Kidney tubule cell (primary cell): ENCODE data around the gene CCBE1.
"Not testable (repeated sequence)": the region's sequence is repeated elsewhere in the genome, so short reads cannot be mapped to it uniquely, and the experiment has no call there.

ENCODE experiments used
- DNase-seq: peaks from one replicate; pipeline ENCODE4 v3.0.0-alpha.2; 2018; ENCODE audit warnings: low spot score

Gene CCBE1

DNA sequence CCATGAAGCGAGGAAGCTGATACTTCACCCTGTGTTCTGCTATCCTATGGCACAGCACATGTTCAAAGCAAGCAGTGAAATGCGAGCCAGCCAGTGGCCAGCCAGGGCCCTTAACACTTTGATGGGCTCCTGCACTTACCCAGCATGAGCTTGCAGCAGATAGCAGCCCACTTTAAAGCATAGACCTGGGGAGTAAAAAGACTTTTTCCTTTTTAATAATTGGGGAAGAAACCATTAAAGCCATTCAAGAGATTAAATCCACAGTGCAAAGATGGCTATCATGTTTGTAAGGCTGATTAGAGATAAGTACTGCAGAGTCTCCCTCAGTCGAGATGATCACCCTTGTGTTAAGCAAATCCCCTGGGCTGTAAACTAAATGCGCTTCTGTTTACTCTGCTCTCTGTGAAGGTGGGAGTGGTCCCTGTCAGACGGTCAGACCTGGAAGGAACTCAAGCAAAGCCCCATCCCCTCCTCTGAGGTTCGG, 15.7 kb downstream of the CCBE1 start:
- DNase-seq, result no peak

DNA sequence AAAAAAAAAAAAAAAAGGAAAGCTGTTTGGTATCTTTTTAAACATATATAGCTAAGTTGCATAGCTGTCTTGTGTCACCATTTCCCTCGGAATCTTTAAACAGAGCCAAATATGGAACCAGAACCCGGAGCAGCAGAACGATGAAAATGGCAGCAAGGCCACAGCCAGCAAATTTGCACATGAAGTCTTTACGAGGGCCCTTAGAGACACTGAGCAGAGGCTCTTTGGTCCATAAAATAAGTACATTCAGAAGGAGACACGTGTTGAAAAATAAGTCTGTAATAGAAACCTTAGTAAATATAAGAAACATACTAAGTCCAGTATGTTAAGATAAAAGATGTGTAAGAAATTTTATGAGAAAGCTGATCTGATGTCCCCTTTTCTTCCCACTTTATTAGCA, 16.2 kb downstream of the CCBE1 start:
- no peak for DNase-seq

DNA sequence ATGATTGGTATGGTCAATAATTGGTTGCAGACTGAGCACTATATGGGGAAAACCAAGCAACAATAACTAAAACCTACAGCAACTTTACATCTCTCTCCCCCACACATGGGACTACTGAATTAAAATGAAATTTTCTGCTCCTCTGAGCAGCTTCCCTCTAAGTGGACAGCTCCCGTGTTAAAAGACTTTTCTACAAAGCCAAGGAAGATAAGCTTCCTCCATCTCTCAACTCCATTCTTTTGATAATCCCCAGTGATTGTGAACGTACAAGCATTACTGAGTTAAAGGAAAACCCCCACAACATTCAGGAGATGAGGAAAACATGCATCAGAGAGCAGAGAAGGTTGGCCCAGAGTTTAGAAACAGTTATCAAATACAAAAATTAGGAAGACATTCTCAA, 21.9 kb downstream of the CCBE1 start:
- no peak for DNase-seq

DNA sequence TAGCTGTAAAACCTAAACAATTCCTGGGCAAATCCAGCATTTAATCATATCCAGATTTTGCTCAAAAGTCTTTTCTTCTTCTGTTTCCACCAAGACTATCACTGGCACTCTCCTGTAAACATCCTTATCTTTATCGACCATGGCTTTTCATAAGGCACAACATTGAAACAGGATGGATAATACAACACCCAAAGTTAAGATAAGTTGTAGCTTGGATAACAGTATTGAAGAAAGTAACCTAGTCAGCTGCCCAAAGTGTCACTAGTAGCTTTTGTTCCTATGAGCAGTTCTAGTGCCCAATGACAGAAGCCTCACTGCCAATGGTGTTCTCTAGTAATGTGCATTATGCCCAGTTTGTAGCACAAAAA, 22.3 kb downstream of the CCBE1 start:
- DNase-seq, result no peak

DNA sequence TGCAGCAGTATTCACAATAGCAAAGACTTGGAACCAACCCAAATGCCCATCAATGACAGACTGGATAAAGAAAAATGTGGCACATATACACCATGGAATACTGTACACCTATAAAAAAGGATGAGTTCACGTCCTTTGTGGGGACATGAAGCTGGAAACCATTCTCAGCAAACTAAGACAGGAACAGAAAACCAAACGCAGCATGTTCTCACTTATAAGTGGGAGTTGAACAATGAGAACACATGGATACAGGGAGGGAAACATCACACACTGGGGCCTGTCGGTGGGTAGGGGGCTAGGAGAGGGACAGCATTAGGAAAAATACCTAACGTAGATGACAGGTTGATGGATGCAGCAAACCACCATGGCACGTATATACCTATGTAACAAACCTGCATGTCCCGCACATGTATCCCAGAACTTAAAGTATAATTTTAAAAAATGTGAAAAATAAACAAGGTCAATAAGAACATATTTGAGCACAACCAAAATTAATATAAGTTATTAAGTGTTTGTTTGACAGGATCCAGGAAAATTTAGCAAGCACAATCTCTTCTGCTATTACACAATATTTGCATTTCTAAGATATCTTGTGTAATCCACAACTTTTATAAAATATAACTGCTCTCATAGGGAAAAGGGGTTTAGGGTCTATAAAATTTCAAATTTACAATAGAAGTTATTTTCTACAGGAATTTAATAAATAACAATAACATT, 22.9 kb downstream of the CCBE1 start:
- no peak for DNase-seq

DNA sequence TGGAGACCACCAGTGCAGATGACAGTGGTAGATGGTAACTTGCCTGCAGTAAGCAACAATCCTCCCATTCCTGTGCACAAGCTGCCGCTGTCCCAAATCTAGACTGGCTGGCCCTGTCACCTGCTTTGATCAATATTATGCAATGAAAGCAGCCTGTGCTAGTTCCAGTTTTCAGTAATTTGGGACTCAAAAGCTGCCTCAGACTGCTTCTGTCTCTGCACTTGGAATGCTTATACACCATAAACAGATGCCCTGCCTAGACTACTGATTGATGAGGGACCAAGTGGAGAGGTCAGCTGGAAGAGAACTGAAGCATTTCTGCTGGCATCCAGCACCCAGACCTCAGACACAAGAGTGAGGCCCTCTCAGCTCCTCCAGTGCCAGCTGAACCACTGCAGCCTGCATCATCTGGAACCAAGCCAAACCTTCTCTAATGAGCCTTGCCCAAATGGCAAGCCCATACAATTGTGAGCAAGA, 24.9 kb downstream of the CCBE1 start:
- DNase-seq, result peak; percentile 16

DNA sequence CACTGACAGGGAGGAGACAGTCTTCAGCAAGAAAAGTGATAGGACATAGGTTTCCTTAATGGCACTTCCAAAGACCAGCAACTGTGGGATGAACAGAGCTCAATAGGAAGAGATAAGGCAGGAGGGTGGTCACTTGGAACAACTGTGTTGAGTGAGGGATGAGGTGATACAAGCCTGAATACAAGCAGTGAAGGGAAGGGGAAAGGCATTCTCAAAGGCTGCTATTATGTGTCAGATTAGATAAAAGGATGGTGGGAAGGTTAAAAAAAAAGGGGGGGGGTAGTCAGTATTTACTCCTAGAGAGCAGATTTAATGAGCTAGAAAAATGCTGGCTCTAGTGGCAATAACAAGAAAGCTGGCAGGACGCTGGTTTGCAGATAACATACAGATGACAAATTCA, 25.7 kb downstream of the CCBE1 start:
- no peak for DNase-seq

DNA sequence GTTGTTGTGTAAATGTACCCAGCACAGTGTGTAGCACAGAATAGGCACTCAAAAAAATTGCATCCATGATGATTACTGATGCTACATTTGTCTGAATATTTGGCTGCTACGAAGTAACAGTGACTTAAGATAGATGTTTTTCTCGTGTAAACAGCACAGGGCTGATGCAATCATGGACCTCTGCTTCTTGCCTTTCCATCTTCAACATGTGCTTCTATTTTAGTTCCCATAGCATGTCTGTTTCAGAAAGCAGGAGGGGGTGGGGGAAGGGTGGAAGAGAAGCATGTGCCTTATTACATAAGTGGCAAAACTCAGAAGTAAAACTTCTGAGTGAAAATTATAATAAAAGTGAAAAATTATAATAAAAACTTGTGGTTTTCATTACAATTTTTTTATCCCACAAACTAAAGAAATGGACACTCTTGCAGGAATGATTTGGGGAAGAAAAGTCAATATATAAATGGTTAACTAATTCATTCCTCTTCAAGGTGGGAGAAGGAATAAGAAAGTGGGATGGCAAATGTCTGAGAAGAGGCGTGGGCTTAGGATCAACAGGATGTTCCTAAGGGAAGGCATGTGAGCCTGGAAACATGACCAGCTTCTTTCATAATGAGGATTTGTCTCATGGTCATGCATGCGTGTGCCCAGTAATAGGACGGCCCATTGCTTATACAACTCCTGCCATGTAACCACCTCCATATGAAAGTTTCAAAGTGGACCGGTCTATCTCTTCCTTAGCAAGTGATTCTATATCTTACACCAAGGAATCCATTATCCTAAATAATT, 27.2 kb downstream of the CCBE1 start:
- no peak for DNase-seq

DNA sequence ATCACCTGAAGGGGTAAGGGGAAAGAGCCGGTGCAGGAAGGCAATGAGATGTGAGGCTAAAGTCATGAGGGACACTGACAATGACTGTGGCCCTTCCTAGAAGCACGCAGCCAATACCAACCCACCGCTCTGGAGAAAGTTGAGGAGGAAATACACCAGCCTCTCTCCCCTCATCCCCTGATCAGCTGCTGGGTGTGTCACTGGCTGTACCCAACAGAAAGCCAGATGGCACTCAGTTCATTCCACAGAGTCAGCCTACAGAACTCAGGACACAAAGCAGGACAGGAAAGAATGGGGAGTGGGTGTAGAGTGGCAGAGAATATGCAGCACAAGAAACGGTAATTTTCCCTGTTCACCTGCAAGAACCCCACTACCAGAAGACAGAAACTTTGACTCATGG, 29.7 kb downstream of the CCBE1 start:
- no peak for DNase-seq

DNA sequence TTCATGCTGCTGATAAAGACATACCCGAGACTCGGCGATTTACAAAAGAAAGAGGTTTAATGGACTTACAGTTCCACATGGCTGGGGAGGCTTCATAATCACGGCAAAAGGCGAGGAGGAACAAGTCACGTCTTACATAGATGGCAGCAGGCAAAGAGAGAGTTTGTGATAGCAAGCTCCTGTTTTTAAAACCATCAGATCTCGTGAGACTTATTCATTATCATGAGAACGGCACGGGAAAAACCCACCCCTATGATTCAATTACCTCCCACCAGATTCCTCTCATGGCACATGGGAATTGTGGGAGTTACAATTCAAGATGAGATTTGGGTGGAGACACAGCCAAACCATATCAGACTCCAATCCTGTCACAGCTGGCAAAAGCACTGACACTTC, 31.2 kb downstream of the CCBE1 start:
- DNase-seq, result not testable (repeated sequence)

DNA sequence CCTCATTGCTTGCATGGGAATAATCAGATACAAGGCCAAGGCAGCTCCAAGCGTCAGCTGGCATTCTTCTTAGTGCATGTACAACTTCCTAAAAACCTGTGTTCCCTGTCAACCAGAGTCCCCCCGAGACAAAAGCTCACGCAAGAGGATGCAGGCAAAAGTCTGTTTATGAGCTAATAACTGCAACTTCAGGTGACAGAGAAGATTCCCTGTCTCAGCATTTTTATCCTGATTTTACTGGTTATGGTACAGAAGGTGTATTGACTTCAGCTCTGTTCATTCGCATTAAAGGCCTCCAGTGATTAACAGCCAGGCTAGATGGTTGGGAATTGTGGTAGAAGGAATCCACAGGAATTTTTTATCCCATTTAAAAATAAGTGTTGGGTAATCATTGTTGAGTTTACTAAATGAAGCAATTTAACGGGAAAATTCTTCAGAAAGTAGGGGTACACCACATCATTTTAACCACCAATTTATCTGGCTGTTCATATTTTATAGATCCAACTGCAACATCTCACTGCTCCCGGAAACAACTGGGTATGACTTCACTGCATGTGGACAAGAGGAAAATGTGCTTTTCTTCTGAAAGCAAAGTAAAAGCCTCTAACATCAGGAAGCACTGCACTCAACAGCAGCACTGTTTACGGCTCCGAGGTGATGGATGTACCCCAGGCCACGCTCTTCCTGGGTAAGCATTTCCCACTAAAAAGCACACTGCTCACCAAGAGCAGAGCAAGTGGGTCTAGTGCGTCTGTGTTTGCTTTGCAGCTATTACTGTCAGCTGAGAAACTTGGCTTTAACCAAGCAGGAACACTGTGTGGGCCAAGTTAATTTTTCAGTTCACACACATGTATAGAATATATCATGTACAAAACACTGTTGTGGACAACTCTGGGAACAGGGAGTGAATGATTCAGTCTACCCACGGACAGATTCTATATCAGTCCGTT, 31.9 kb downstream of the CCBE1 start:
- DNase-seq, result no peak

DNA sequence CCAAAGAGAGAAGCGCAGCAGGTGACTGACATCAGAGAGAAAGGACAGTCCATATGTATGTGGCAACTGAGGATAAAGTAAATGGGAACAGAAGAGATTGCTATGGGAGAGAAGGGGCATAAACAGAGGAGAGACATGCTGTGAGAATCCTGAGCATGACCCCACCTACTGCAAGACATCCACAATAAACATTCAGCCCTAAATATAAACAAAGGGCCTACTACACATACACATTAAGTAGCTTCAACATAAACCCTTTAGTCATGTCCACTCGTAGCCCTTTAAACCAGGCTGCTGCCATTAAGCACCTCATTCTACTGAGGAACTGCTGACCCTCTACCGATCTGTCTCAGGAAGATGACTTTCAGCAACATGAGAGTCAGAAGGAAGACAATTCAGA, 32.9 kb downstream of the CCBE1 start:
- DNase-seq, result no peak

DNA sequence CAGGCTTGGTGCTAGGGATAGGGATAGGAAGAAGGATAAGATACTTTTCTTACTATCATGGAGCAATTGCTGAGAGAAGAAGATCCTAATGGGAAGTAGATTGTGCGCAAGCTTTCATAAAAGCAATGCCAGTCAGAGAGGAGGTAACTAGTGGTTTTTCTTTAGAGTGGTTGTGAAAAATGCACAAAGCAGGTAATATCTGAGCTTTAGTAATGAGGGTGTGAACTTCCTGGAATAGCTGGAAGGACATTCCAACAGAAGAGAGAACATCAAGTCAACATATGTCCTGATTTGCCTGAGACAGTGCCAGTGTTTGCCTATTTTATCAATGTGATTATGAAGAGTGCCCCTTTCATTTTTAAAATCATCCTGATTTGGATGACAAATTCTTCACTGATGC, 34.1 kb downstream of the CCBE1 start:
- no peak for DNase-seq

DNA sequence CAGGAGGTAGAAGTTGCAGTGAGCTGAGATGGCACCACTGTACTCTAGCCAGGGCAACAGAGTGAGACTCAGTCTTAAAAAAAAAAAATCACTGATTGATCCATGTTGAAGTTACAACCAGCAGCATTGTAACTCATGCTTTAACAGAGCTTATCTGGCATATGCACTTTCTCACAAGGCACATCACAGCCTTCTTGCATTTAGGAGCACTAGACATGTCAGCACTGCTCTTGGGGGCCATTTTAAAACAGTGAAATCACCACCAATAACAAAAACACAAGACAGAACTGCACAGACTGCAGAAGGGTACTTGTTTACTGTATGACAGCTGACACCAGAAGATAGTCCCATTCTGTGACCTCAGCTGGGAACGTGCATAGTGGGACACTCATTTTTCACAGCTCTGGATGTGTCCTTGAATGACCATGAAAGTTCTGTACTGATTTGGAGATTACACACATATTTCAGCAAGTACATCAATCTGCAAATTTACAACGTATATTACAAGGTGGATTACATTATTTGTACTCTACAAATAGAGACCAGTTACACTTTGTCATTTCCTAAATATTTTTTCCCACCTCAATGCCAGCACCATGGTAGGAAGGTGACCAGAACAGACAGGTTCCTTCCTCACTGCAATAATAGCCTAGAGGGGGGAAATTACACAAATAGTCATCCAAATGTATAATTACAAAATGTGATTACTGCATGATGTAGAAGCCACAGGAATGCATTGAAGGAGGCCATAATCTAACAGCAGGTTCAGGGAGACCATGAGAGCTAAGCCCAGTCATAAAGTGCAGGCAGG, 35.1 kb downstream of the CCBE1 start:
- DNase-seq, result peak; percentile 71

DNA sequence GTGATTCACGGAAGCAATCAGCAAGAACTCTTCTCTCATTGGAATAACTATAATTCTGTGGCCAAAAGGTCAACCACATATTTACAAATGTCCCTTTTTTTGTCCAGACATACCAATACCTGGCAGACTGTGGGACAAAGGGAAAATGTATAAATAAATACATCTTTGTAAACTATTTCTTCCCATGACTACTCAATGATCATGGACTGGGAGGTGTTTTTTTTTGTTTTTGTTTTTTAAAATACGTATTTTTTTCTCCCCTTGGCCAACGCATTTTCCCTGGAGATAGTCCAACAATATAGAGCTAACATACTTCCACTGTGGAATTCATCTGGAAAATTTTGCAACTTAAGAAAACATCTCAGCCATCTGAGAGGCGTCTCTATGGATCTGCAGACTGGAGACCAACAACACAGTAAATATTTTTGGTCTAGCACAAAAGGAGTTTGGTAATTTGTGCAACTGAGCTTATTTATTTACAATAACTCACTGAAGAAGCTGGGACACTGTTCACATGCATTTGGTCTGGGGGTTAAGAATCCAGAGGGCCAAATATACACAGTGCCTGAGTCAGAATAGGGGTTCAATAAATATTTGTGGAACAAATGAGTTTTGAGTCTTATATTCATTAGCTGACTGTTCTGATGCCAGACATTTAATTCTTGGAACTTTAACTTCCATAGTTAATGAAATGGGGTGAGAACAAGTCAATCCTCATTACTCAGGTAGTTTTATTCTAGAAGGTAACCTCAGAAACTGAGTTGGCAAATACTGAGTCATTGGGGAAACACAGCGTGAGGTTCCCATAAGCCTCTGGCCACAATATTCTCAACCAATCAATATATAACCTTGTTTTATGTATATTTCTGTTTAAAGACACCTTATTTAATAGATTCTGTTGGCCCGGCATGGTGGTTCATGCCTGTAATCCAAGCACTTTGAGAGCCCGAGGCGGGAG, 36.2 kb downstream of the CCBE1 start:
- peak; percentile 35 for DNase-seq

DNA sequence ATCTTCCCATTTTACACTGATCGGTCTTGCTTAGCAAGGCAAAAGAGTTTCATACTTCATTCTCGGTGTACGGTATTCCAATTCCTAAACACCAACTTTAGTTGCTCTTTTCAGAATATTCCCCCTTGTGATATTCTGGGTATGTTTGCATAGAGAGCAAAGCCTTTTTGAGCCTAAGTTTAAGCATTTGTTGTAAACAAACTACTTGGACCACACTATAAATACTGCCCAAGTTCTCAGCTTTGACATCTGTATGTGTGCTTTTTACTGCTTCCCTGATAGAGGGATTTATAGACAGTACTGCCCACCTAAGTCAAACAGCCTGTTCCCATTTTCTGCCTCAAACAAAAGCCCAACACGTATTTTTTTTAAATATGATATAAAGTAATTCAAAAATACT, 36.9 kb downstream of the CCBE1 start:
- DNase-seq, result no peak

DNA sequence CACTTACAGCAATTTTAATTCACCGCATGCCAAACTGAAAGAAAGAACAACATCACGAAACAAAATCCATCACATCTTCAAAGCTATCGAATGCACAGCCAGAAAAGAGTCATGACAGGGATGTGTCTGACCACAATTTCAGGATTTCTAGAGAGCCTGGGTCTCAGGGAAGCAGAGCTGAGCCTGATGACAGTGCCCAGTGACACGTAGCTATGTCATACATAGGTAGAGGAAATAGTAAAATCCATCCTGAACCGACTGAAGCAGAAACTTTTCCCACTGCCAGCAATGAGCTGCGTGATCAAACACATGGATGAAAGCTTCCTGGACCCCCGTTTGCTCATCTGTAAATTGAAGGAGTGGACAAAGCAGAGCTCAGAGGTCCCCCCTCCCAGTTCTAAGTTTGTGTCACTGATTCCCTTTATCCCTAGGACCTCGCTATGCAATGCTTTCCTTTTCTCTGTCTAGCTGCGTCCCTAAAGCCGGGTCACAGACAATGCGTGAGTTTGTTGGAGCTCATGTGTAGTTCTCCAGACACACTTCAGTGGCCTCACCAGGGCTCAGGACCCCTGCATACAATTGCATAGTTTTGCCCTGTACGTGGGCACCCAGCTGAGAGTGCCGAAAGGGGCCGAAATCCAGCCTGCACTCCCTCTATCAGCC, 37.6 kb downstream of the CCBE1 start:
- peak; percentile 56 for DNase-seq

DNA sequence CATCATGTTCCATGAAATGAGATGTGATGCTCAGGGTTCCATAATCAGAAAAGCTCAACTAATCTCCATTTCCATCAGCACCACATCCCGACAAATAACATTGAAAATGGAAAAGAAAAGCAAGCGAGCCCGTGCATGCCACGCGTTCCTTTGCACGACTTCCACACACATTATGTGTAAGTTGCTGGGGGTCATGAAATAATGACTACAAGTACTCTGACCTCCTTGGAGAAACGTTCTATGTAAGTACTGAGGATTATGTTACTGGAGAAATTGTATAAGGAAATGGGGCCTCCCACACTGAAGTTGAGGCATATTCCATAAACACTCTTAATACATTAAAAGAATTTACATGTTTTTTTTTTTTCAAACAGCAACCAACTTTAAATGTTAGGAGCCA, 38.3 kb downstream of the CCBE1 start:
- no peak for DNase-seq

DNA sequence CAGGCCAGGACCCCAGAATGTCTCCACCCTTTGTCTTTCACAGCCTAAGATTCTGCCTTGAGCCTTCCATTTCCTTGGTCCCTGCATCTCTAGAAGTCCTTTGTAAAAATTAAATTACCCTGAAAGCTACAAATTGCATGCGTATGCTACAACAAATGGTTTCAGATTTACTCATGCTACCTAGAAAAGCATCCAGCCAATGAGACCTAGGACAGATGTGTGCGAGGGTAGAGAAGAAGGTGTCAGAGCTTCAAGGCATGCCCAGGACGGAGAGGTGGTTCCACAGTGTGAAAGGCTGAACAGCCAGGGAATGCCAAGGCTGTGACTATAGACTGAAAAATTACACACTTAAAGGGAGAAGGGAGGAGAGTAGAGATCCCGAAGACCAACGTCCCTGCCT, 40.2 kb downstream of the CCBE1 start:
- no peak for DNase-seq

DNA sequence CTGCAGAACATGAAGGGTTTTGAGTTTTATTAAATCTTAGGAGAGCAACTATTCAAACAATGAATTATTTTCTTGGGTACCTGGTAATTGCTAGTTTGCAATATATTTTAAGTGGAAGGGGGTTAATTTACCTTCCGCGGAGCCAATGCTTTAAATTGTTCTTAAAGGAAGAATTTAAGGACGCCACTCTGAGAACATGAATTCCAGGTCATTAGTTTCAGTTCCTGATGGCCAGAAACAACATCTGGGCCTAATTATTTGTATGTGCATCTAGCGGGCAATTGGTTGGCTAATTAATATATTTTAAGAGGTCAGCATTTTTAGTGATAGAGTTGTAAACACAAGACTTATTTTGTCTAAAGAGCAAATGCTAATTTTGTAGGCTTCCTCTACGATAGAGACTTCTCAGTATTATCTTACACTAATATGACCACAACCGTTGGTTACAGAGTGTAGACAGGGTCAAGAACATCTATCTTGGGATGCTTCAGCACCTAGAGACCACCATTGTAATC, 40.8 kb downstream of the CCBE1 start:
- DNase-seq, result no peak
